Panc1 (cell line): Measurements from ENCODE around the gene KMT2B.

Source experiments
- POLR2AphosphoS5 ChIP-seq: IDR thresholded peaks from 2 replicates; pipeline ENCODE4 v1.6.1; 2012; ENCODE audit warnings: mild to moderate bottlenecking, low read depth, low read length, moderate library complexity
- SIN3A ChIP-seq: IDR thresholded peaks from 2 replicates; pipeline ENCODE4 v1.6.1; 2012; ENCODE audit warnings: low read depth, mild to moderate bottlenecking, low read length, moderate library complexity, borderline replicate concordance; ENCODE audit not compliant: insufficient read depth
- TCF7L2 ChIP-seq: IDR thresholded peaks from 2 replicates; pipeline ENCODE4 v1.6.1; 2011; ENCODE audit warnings: mild to moderate bottlenecking, low read depth, low read length, inconsistent platforms
- TF ChIP-seq, protein P1 (sequence below): fragments of 450-650 bp; IDR thresholded peaks from 2 replicates; pipeline ENCODE4 v1.5.1; 2017; ENCODE audit warnings: mild to moderate bottlenecking
- TF ChIP-seq, protein P2 (sequence below), 2 experiments: IDR thresholded peaks; 2 replicates each; pipeline ENCODE4 v1.6.1; 2011 to 2012; ENCODE audit warnings: low read depth in 2 of 2, control low read depth in 1 of 2, low read length in 1 of 2, mild to moderate bottlenecking in 1 of 2, moderate library complexity in 1 of 2; ENCODE audit not compliant: insufficient read depth in 1 of 2

DNA sequence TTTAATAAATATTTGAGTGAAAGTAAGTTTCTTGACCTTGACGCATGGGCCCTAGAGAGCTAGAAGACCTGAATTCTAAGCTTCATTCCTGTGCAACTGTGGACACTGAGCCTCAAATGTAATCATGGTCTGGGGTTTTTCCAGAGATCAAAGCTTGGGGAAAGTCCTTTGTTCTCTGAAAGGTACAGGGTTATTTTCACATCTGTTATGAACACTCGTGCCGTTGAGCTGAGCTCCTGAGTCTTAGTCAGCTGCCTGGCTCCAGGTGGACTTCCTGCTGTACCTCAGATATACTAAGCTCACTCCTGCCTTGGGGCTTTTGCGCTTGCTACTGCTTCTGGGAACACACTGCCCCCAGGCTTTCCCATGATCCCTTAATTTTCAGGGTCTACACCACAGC lies 21.0 kb upstream of the KMT2B start:
- TF ChIP-seq, protein P1, sequence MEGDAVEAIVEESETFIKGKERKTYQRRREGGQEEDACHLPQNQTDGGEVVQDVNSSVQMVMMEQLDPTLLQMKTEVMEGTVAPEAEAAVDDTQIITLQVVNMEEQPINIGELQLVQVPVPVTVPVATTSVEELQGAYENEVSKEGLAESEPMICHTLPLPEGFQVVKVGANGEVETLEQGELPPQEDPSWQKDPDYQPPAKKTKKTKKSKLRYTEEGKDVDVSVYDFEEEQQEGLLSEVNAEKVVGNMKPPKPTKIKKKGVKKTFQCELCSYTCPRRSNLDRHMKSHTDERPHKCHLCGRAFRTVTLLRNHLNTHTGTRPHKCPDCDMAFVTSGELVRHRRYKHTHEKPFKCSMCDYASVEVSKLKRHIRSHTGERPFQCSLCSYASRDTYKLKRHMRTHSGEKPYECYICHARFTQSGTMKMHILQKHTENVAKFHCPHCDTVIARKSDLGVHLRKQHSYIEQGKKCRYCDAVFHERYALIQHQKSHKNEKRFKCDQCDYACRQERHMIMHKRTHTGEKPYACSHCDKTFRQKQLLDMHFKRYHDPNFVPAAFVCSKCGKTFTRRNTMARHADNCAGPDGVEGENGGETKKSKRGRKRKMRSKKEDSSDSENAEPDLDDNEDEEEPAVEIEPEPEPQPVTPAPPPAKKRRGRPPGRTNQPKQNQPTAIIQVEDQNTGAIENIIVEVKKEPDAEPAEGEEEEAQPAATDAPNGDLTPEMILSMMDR = no peak
- TF ChIP-seq, protein P2, sequence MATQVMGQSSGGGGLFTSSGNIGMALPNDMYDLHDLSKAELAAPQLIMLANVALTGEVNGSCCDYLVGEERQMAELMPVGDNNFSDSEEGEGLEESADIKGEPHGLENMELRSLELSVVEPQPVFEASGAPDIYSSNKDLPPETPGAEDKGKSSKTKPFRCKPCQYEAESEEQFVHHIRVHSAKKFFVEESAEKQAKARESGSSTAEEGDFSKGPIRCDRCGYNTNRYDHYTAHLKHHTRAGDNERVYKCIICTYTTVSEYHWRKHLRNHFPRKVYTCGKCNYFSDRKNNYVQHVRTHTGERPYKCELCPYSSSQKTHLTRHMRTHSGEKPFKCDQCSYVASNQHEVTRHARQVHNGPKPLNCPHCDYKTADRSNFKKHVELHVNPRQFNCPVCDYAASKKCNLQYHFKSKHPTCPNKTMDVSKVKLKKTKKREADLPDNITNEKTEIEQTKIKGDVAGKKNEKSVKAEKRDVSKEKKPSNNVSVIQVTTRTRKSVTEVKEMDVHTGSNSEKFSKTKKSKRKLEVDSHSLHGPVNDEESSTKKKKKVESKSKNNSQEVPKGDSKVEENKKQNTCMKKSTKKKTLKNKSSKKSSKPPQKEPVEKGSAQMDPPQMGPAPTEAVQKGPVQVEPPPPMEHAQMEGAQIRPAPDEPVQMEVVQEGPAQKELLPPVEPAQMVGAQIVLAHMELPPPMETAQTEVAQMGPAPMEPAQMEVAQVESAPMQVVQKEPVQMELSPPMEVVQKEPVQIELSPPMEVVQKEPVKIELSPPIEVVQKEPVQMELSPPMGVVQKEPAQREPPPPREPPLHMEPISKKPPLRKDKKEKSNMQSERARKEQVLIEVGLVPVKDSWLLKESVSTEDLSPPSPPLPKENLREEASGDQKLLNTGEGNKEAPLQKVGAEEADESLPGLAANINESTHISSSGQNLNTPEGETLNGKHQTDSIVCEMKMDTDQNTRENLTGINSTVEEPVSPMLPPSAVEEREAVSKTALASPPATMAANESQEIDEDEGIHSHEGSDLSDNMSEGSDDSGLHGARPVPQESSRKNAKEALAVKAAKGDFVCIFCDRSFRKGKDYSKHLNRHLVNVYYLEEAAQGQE (IDR thresholded peaks at IDR 0.05; ENCODE audit: insufficient read depth in 1 of 2, low read depth in 2 of 2, low read length in 1 of 2) = no peak
- no peak for TF ChIP-seq SIN3A
- TF ChIP-seq POLR2AphosphoS5 = no peak
- TF ChIP-seq TCF7L2 = no peak
